HG02610 (cell line): ENCODE results near the gene HINT1.
"Not testable (repeated sequence)": the region's sequence is repeated elsewhere in the genome, so short reads cannot be mapped to it uniquely, and the experiment has no call there.

Experiments used
- ATAC-seq: cut with Tn5 transposase; IDR thresholded peaks from one replicate; pipeline ENCODE4 v1.9.1; 2021; ENCODE audit warnings: mild to moderate bottlenecking, moderate library complexity; ENCODE audit not compliant: unreplicated experiment

HINT1 gene

DNA sequence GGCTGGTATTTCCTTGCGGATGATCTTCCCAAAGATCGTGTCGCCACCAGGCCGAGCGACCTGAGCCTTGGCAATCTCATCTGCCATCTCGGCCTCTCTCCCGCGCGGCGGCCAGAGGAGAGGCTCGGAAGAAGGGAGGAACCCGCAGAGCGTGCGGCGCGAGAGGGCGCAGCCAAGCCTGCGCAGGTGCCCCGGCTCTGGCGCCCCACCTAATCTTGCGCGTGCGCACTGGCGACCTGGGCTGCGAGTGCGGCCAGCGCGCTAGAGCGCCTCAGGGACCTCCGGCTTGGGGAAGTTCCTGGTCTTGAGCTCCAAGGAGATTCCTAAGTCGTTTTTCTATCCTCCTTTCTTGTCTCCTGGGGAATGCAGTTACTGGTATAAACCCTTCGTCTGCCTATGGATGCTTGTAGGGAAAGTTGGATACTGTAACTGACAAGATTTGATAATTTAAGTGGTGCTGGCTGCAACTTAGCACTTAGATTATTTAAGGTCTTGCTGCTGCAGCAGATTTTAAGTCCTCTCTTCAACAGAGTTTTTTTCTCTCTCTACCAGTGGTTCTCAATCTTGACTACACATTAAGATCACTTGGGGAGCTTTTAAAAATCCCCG is at the start of gene HINT1:
HINT1 (minus strand) TSS at position 138 of the 609 bp plus-strand sequence; CDS start at position 87, 51 bp downstream.
- peak; percentile 84 for ATAC-seq

GRCh38 chr5:131214609-131215227 is 49.7 kb upstream of the HINT1 start:
- ATAC-seq: no peak

DNA sequence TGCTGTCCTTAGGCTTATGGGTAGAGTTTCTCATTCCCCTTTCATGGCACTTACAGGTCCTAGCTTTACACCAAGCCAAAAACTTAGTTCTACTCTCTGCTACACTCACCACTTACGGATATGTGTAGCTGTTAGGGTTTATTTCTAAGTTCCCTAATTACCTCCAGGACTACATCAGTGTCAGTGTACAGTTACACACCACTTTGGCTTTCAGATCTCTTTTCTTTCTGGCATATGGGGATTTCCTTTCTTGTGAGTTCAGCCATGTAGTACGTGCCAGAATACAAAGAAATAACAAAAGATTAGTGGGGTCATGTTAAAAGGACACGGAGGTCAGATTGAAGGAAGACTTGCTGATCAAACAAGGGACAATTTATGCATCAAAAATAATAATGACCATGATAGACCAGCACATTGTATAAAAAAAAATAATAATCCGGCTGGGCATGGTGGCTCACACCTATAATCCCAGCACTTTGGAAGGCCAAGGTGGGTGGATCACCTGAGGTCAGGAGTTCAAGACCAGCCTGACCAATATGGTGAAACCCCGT is 47.5 kb upstream of the HINT1 start:
- ATAC-seq: peak; percentile 47

- no peak for ATAC-seq
Observed at GRCh38 chr5:131211669-131212068, 46.6 kb upstream of the HINT1 start.

GRCh38 chr5:131210151-131210510 is 45.1 kb upstream of the HINT1 start:
- no peak for ATAC-seq

DNA sequence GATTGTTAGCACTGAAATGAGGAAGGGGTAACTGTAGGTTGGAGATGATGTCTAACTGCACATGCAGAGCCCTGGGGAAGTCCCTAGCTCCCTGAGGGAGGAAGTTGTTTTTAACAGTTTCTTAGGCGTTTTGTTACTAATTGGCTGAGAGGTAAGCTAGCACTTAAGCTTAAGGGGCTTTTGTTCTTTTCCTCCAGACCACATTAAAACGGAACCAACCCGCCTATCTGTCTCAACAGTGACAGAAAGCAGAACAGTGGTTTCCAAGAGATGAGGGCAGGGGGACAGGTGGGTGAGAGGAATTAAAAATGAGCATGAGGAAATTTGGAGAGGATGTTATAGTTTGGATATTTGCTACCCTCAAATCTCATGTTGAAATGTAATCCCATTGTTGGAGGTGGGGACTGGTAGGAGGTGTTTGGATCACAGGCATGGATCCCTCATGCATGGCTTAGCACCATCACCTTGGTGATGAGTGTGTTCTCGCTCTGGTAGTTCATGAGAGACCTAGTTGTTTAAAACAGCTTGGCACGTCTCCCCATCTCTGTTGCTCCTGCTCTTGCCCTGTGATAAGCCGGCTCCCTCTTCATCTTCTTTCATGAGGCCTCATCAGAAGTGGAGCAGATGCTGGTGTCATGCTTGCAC is 44.6 kb upstream of the HINT1 start:
- ATAC-seq: peak; percentile 89

GRCh38 chr5:131209175-131209505 is 44.1 kb upstream of the HINT1 start:
- no peak for ATAC-seq

- ATAC-seq: no peak
Observed at GRCh38 chr5:131206772-131207171, 41.7 kb upstream of the HINT1 start.

GRCh38 chr5:131206061-131206460 is 41.0 kb upstream of the HINT1 start:
- ATAC-seq: no peak

DNA sequence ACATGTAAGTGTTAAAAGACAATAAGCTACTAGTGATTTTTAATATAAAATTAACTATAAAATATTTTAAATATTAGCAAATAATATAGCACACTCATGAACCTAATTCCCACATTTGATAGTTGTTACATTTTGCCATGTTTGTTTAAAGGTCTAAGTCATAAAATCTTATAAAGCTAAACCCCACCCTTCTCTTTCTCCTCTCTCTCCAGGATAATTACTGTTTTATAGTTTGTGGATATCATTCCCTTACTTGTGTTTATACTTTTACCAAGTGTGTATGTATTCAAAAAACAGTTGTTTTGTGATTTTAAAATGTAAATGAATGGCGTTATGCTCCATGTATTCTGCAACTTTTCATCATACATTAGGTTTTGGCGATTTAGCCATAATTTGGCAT is 39.9 kb upstream of the HINT1 start:
- no peak for ATAC-seq

GRCh38 chr5:131200560-131200959 is 35.5 kb upstream of the HINT1 start:
- ATAC-seq: no peak

- no peak for ATAC-seq
Observed at GRCh38 chr5:131198625-131199024, 33.6 kb upstream of the HINT1 start.

DNA sequence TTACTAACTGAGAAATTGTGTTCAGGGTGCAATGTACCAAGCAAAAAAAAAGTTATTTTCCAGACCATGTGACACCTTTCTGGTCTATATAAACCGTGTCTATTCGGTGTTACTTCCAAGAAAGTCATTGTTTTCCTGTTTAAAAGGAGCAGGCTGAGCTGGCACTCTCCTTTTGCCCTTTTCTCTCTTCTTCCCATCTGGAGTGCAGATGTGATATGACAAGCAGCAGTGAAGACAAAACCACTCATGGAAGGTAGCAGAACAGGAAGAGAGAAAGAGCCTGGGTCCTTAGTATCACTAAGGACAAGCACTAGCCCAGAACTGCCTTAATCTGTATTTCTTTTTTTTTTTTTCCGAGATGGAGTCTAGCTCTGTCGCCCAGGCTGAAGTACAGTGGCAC is 31.3 kb upstream of the HINT1 start:
- no peak for ATAC-seq

DNA sequence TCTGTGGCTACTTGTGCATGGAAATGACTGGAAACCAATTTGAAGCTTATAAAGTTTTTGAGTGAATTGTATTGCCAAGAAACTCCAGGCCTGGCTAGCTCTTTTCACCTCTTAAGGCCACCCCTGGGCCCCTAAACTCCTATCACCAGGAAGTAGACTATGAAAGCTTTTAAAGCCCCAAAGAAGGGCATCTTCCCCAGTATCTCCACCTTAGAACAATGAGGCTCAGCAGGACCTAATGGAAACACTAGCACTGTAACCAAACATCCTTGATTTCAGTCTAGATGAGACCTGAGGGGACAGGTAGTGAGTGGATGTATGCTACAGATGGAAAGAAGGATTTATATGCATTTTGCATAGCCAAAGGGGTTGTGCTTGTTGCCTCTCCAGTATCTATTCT is 30.6 kb upstream of the HINT1 start:
- ATAC-seq: no peak

DNA sequence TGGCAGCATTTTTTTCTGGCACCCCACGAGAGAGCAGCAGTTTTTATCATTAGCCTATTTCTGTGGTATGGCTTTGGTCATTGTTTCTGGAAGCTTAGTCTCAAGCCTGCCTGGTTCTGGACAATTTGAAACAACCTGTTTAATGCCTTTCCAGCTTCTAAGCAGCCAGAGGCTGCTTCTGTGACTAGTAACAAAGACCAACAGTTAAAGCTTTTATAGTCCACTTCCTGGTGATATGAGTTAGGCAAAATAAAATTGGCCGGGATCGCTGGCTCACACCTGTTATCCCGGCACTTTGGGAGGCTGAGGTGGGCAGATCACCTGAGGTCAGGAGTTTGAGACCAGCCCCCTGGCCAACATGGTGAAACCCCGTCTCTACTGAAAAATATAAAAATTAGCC is 29.7 kb upstream of the HINT1 start:
- ATAC-seq: no peak

DNA sequence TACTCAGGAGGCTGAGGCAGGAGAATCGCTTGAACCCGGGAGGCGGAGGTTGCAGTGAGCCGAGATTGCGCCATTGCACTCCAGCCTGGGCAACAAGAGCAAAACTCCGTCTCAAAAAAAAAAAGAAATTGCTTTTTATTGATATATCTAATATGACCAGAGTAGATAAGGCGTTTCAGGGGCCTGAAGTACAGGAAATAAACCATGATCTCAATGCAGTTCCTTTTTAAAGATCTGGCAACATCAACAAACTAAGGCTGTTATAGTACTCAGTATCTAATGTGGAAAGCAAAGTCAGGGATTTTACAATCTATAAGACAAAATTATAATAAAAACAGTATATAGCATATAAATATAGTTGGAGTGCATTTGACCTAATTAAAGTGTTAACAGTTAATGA is 28.8 kb upstream of the HINT1 start:
- not testable (repeated sequence) for ATAC-seq

DNA sequence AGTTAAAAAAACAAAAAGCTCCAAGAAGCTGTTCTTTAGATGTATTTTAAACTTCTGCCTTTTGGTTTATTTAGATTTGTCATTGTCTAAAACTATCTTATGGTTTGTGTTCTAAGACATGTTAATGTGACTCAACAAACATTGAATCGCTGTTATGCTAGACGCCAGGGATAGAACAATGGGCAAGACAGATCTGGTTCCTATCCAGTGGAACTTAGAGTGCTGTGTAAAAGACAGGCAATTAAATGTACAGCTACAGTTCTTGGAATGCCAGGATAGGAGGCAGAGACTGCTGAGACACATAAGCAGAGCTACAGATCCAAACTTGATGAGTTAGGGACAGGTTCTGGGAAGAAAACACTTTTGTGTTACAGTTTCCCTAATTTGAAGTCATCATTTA is 28.1 kb upstream of the HINT1 start:
- no peak for ATAC-seq

- no peak for ATAC-seq
Observed at GRCh38 chr5:131186561-131187256, 21.7 kb upstream of the HINT1 start.

GRCh38 chr5:131185523-131186104 is 20.6 kb upstream of the HINT1 start:
- no peak for ATAC-seq

- ATAC-seq: no peak
Observed at GRCh38 chr5:131182839-131183238, 17.8 kb upstream of the HINT1 start.

DNA sequence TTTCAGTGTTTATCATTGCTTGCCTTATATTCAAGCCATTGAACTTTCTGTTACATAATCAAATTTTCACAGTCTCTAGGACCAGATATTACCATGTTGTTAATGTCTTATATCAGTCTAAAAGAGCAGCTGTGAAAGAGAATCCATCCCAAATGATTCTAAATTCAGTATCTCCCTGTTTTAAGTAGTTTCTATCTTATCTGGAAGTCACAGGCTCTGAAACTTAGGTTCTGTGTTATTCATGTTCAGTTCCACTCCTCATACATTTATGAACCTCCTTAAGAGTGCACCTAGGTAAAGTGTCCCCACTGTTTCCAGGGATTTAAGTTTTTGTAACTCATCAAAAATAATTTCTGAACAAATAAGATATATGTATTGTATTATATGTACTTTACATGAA is 15.4 kb upstream of the HINT1 start:
- ATAC-seq: no peak
